ENCODE measurements around the gene XYLB.

DNA sequence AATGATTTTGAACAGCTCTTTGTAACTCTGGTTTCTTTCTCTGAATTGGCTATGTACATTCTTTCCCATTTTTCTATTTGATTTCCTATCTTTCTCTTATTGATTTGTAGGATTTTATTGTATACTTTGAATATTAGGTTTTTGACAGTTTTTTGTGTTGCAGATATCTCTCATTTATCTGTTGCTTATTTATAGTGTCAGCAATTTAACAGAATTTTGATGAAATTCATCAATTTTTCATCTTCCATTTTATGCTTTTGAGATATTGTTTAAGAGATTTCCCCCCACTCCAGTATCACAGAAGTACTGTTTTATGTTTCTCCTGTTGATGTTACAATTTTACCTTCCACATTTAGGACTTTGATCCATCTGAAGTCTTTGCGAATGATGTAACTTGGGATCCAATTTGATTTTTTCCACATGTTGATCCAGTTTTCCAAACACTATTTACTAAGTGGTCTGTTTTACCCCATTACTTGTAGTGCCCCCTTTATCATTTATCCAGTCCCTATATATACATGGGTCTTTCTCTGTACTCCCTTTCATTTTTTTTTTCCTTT is 46.1 kb downstream of the XYLB start:
- TF ChIP-seq, protein P1, sequence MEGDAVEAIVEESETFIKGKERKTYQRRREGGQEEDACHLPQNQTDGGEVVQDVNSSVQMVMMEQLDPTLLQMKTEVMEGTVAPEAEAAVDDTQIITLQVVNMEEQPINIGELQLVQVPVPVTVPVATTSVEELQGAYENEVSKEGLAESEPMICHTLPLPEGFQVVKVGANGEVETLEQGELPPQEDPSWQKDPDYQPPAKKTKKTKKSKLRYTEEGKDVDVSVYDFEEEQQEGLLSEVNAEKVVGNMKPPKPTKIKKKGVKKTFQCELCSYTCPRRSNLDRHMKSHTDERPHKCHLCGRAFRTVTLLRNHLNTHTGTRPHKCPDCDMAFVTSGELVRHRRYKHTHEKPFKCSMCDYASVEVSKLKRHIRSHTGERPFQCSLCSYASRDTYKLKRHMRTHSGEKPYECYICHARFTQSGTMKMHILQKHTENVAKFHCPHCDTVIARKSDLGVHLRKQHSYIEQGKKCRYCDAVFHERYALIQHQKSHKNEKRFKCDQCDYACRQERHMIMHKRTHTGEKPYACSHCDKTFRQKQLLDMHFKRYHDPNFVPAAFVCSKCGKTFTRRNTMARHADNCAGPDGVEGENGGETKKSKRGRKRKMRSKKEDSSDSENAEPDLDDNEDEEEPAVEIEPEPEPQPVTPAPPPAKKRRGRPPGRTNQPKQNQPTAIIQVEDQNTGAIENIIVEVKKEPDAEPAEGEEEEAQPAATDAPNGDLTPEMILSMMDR (IDR thresholded peaks at IDR 0.05; ENCODE audit: low read depth, low read length, poor library complexity, severe bottlenecking), result no peak
- no peak for TF ChIP-seq EZH2phosphoT487 (IDR thresholded peaks at IDR 0.05; ENCODE audit: borderline replicate concordance, low read length)

Measured in DOHH2 (cell line).